Stimulated activated CD8-positive, alpha-beta memory T cell treated with anti-CD3 and anti-CD28 coated beads, Interleukin-12 subunit alpha, Interleukin-12 subunit beta, amount 100 ng/mL, for 1 hour (primary cell): Measurements from ENCODE around the gene GCFC2.
"Not testable (repeated sequence)": the region's sequence is repeated elsewhere in the genome, so short reads cannot be mapped to it uniquely, and the experiment has no call there.

ENCODE experiments used
- DNase-seq: peaks from one replicate; pipeline ENCODE4 v3.0.0-alpha.2; 2020; ENCODE audit warnings: low read depth

GCFC2 gene

GRCh38 chr2:75679556-75679955 is 31.2 kb downstream of the GCFC2 start:
- DNase-seq, result no peak

DNA sequence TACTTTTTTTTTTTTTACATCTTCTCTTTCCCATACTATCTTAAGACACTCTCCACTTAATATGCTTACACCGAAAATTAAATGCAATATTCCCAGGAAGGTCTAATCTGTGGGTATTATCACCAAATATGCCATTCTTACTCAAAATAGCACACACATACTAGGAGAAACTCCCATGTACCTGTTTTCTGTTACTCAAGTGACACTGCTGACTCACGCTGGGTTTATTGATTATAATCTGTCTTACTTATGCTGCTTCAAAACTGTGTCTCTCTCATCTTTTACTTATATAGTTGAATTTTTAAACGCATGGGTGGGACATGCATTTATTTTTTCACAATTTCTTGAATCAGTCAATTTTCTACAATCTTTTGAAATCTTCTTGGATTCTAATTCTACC is 34.3 kb downstream of the GCFC2 start:
- no peak for DNase-seq

DNA sequence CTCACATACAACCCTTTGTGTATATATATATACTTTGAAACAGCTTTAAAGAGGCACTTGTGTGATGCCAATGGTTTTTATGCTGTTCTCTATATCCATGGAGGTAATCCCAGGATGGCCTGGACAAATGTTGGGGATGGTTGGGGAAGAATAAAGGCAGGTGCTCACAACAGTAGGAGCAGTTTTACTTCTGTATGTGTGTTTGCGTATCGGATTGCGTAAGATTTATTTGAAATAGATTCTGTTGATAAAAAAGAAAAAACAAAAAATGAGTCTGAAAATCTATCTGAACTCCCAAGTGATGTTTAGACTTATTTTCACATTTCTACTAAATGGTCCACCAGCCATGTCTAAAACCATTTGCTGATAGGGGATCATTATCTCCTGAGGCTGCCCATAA is 34.8 kb downstream of the GCFC2 start:
- no peak for DNase-seq

GRCh38 chr2:75675423-75675822 is 35.3 kb downstream of the GCFC2 start:
- not testable (repeated sequence) for DNase-seq

DNA sequence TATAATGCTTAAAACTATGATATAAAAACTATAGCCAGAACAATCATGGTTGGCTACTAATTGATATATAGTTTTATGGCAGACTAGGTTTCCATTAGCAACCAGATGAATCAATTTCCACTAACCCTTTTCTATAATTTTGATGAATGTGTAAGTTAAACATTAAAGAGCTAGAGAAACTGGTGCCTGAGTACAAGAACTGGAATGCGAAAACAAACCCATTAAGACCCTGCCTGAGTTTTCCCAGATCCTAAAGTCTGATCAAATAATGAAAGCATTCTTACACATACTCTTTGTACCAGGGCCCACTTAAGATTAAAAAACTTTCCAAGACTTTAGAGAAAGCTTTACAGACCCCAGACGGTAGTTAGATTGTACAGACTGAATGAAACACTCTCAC is 42.8 kb downstream of the GCFC2 start:
- DNase-seq, result no peak

DNA sequence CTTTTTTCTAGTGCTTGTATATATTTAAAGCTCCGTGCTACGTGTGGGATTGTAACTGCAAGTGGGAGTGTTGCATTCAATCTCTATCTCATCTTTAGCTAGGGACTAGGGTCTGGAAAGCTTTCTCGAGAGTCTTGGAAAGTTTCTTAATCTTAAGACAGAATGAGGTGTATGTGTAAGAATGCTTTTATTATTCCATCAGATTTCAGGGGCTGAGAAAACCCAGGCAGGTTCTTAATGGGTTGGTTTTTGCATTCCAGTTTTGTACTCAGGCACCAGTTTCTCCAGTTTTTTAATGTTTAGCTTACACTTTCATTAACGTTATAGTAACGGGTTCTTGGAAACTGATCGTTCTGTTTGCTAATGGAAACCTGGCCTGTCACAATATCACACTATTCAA is 43.8 kb downstream of the GCFC2 start:
- DNase-seq, result no peak

GRCh38 chr2:75657798-75658197 is 52.9 kb downstream of the GCFC2 start:
- no peak for DNase-seq

DNA sequence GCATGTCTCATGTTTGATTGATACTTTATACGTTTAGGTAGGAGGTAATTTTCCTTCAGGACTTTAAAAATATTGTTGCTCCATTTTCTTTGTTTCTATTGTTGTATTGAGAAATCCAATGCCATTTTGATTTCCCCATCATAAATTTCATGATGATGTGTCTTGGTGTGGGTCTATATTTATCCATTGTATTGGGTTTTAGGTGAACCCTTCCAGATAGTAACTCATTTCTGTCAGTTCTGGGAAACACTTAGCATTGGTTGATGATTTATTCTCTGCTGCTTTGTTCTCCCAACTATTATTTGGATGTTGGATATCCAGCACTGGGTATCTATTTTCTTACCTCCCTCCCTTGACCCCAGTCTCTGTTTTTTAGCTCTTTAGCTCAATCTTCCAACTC is 54.2 kb downstream of the GCFC2 start:
- DNase-seq, result no peak

GRCh38 chr2:75655861-75656260 is 54.9 kb downstream of the GCFC2 start:
- no peak for DNase-seq

GRCh38 chr2:75654012-75654411 is 56.7 kb downstream of the GCFC2 start:
- DNase-seq, result no peak

GRCh38 chr2:75647771-75648170 is 62.9 kb downstream of the GCFC2 start:
- DNase-seq, result no peak

GRCh38 chr2:75646583-75647425 is 63.9 kb downstream of the GCFC2 start, which contains the start of gene MRPL19:
Gene MRPL19, plus strand, starts transcription at chr2:75646783. Its CDS starts 25 bp downstream, at chr2:75646808.
- peak; percentile 66 for DNase-seq

- DNase-seq, result no peak
Measured at GRCh38 chr2:75646090-75646582, 64.6 kb downstream of the GCFC2 start.

GRCh38 chr2:75645643-75646042 is 65.1 kb downstream of the GCFC2 start:
- DNase-seq, result no peak

GRCh38 chr2:75643980-75644379 is 66.7 kb downstream of the GCFC2 start:
- no peak for DNase-seq

DNA sequence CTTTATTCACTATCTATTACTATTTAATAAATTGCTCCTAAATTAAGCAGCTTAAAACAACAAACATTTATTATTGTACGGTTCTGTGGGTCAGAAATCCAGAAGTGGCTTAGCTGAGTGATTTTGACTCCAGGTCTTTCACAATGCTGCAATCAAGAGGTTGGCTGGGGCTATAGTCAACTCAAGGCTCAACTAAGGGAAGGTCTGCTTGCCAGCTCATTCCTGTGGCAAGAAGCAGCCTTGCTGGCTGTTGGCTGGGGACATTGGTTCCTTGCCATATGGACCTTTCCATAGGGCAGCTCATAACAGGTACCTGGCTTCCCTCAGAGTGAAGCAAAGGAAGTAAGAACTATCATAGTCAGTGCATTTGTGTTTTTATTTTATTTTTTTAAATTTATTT is 69.1 kb downstream of the GCFC2 start:
- DNase-seq, result no peak

GRCh38 chr2:75640621-75641121 is 70.0 kb downstream of the GCFC2 start:
- peak; percentile 31 for DNase-seq

GRCh38 chr2:75637568-75637967 is 73.1 kb downstream of the GCFC2 start:
- DNase-seq, result no peak

DNA sequence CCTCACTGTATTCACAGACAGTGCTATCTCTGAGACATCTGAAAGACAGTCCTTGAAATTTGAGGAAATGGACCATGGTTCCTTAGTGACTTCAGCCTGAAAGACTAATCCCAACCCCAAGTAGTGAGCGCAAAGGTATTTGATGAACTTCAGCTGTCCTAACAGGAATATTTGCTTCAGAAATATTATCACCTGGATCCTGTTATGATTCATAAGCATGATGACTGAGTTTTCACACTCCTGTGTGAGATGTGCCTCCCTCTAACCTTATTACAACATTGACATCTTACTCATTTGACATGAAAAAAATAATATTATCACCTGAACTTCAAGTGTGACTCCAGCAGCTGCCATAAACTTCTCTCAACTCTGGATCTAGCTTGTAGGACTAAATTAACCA is 75.8 kb downstream of the GCFC2 start:
- no peak for DNase-seq

- DNase-seq, result no peak
Measured at GRCh38 chr2:75633620-75634019, 77.1 kb downstream of the GCFC2 start.

DNA sequence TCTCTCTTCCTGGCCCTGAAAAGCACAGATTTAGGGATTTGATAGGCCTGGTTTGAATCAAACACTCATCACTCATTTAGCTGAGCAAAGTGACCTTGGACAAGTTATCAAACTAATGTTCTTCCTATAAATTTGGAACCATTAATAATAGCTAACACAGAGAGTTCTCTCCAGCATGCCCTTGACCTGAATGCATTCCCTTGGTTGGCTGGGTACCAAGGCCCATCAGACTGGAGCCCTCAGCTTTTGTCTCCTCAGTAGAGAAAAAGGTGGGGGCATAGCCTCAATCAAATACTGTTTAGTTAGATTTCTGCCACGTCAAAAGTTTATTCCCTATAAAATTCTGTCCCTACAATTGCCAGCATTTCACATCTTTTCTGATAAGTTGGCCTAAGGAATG is 77.9 kb downstream of the GCFC2 start:
- DNase-seq, result no peak

GRCh38 chr2:75632091-75632701 is 78.5 kb downstream of the GCFC2 start:
- DNase-seq, result no peak

GRCh38 chr2:75627902-75628504 is 82.7 kb downstream of the GCFC2 start:
- peak; percentile 23 for DNase-seq
